Fibroblast of skin of abdomen (primary cell): ENCODE results near the gene PIRT.

Experiments used
- DNase-seq: peaks from one replicate; pipeline ENCODE4 v3.0.0-alpha.2; 2013

The PIRT gene

DNA sequence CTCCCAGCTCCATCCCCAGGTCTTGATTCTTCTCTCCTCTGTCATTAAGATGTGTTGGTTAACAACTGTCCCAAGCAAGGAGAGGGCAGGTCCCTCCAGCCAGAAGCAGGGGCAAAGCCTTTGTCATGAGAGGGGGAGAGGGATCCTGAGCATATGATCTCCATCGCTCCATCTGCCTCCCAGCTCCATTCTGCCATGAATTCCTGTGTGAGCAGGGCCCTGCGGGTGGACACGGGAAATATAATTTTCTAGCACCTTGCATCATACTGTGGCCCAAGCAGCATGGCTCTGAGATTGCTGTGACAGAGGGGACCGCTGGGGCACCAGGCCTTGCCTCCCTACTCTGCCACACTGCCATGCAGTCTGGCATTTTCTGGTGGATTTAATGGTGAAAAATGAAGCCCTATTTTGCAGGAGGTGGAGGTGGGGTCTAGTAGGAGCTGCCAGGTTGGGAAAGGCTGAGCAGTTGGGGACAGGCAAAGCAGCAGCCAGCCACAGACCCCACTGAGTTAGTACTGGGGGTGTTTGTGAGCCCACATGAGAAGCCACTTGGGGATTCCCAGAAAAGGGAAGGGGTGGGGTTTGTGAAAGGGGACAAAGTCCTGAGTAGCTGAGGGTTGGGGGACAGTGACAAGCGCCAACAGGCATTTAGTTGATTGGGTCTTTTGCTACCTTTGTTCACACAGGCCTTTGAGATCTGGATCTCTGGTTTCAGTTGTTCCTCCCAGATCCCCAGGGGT, 50.4 kb downstream of the PIRT start:
- DNase-seq, result no peak

DNA sequence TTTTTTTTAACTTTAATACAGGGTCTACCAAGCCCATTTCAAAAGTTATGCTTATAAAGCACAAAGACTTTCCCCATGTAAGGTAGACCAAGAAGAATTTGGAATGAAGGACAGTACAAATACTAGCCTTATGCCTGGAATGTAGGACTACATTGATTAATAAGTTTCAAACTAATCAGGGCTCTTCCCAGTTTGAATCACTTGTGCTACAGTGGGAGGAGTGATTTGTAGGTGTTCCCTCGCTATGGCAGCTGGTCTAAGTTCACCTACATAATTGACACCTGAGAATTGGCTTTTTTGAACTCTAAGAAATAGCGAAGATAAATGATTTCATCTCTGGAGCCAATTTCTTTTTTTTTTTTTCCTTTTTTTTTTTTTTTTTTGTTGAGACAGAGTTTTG, 52.6 kb downstream of the PIRT start:
- no peak for DNase-seq

DNA sequence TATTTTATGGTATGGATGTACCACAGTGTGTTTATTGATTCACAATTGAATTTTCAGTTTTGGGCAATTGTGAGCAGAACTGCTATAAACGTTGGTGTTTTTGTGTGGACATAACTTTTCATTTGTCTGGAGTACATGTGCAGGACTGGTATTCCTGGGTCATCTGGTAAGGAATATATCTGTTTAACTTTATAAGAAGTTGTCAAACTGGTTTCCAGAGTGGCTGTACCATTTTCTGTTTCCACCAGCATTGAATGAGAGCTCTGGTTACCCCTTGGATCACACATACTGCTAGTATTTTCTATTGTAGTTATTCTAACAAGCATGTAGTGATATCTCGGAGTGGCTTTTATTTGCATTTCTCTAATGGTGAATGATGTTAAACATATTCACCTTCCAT, 58.3 kb downstream of the PIRT start:
- DNase-seq, result no peak

DNA sequence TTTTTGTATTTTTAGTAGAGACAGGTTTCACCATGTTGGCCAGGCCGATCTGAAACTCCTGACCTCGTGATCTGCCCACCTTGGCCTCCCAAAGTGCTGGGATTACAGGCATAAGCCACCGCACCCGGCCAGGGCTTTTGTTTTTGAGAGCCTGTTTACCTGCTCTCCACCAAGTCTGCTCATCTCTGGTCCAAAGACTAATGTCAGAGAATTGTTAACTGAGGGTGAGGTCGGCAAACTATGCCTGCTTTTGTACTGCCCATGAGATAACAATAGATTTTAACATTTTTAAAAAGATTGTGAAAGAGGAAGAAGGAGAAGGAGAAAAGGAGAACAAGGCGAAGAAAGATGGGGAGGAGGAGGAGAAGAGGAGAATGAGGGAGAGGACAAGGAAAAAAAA, 60.0 kb downstream of the PIRT start:
- no peak for DNase-seq

DNA sequence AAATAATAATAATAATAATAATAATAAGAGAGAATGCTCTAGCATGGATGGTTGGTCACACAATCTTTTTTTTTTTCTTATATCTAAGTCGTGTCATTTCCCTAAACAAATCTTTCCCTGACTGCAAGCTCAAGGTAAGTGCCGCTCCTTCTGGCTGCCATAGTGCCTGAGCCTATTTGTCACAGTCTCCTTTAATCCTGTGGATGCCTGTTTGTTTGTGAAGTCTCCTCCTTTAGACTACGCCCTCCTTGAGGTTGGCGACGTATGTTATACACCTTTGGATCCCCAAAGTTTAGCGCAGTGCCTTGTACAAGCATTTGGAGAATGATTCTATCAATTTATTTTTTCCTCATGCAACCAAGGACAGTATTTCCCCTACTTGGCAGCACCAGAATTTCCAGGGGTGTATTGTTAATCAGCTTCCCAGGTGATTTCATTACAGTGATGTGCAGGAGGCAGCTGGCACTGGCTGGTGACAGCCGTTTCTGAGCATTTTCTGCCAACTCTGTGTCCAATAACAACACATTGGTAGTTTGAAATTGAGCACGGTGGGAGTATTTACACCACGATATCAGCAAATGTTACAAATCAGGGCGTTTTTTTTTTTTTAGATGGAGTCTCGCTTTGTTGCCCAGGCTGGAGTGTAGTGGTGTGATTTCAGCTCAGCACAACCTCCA, 60.6 kb downstream of the PIRT start:
- no peak for DNase-seq

DNA sequence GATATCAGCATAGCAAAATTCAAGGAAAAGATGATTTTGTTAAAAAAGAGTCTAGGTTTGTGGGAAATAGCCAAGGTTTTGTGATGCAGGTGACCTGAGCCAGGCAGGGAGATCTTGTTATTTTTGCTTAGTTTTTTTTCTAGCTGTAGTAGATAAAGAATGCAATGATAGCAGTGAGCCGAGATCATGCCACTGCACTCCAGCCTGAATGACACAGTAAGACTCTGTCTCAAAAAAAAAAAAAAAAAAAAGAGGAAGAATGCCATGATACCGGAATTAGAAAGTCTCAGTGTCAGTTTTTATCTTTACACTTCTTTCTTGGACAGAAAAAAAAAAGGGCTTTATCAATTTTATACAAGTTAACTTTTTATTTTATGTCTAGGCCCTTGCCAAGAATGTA, 61.5 kb downstream of the PIRT start:
- no peak for DNase-seq

DNA sequence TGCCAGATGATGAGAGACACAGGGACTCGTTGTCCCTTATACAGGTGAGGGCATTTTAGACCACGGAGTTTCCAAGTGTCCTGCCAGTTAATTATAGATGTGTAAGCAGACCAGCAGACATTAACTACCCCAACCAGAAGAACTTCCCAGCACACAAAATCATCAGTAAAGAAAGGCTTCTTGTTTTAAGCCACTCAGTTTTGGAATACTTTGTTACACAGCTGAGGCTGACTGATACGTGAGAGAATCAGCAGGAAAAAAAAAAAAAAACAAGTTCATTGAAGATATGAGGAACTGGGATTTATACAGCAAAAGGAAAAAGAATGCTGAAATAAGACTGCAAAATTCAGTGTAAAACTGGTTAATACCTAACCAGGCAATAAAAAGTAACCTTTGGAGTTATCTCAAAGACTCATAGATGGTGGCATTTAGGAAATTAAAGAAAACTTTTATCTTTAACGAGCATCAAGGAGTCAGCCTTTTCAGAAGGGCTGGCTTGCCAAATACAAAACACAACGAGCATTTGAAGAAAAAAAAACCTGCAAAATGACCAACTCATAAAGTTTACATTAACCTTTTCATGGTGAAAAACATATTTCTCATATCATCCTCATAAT, 62.0 kb downstream of the PIRT start:
- DNase-seq, result no peak

DNA sequence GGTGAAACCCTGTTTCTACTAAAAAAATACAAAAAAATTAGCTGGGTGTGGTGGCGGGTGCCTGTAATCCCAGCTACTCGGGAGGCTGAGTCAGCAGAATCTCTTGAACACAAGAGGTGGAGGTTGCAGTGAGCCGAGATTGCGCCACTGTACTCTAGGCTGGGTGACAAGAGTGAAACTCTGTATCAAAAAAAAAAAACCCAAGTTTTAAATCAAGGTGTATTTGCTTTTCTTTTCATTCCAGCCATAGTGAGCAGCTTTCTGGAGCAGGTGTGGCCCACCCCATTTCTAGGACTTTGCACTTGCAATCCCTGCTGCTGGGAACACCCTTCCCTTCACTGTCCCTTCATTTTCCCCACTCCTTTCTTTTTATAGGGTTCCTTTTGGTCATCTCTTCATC, 62.8 kb downstream of the PIRT start:
- DNase-seq, result no peak

DNA sequence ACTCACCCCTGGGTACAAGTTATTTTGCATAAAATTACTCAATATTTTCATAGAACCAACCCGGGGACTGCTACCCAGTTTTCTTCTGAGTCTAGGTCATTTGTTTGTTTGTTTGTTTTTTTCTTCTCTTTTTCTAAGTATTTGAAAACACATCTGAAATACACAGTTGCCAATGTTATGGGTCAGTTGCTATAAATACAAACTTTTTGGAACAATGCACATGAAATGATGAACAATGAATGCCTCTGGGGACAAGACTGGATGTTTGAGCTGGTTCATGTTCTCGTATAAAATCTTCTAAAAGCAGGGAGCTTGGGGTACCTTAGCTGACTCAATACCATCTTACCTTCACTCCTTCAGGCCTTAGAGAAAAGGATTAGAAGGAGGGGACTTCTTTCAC, 64.5 kb downstream of the PIRT start:
- DNase-seq, result no peak
